C4-2B (cell line): ENCODE data around the gene PAM16.

ENCODE experiments used
- H3K27ac ChIP-seq: fragments of 450-650 bp; 2 replicates; pipeline ENCODE4 v1.5.1; 2017
- ZFX ChIP-seq: fragments of 450-650 bp; IDR thresholded peaks from 2 replicates; pipeline ENCODE4 v1.6.1; 2017
- TF ChIP-seq, protein P1 (sequence below): fragments of 450-650 bp; conservative IDR thresholded peaks from 2 replicates; pipeline ENCODE4 v1.5.1; 2017; ENCODE audit warnings: mild to moderate bottlenecking

Gene PAM16

DNA sequence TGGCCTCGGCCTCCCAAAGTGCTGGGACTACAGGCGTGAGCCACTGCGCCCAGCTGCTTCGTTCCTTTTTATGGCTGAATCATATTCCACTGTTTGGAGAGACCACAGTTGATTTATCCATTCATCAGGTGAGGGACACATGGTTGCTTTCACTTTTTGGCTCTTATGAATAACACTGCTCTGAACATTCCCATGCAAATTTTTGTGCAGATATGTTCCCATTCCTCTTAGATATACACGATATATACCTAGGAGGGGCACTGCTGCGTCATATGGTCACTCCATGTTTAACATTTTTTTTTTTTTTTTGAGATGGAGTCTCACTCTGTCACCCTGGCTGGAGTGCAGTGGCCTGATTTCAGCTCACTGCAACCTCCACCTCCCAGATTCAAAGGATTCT lies 49.2 kb downstream of the PAM16 start:
- no peak overlapping the region for H3K27ac ChIP-seq
- TF ChIP-seq ZFX = no peak
- TF ChIP-seq, protein P1, sequence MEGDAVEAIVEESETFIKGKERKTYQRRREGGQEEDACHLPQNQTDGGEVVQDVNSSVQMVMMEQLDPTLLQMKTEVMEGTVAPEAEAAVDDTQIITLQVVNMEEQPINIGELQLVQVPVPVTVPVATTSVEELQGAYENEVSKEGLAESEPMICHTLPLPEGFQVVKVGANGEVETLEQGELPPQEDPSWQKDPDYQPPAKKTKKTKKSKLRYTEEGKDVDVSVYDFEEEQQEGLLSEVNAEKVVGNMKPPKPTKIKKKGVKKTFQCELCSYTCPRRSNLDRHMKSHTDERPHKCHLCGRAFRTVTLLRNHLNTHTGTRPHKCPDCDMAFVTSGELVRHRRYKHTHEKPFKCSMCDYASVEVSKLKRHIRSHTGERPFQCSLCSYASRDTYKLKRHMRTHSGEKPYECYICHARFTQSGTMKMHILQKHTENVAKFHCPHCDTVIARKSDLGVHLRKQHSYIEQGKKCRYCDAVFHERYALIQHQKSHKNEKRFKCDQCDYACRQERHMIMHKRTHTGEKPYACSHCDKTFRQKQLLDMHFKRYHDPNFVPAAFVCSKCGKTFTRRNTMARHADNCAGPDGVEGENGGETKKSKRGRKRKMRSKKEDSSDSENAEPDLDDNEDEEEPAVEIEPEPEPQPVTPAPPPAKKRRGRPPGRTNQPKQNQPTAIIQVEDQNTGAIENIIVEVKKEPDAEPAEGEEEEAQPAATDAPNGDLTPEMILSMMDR = no peak

DNA sequence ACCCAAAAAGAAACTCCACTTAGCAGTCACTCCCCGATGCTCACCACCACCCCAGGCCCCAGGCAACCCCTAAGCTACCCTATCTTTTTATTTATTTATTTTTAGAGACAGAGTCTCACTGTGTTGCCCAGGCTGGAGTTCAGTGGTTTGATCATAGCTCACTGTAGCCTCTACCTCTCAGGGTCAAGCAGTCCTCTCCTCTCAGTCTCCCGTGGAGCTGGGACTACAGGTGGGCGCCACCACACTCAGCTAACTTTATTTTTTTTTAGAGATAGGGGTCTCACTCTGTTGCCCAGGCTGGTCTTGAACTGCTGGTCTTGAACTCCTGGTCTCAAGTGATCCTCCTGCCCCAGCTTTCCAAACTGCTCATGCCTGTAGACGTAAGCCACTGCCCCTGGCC lies 49.9 kb downstream of the PAM16 start:
- TF ChIP-seq, protein P1 = no peak
- no peak for TF ChIP-seq ZFX
- H3K27ac ChIP-seq = no peak overlapping the region

DNA sequence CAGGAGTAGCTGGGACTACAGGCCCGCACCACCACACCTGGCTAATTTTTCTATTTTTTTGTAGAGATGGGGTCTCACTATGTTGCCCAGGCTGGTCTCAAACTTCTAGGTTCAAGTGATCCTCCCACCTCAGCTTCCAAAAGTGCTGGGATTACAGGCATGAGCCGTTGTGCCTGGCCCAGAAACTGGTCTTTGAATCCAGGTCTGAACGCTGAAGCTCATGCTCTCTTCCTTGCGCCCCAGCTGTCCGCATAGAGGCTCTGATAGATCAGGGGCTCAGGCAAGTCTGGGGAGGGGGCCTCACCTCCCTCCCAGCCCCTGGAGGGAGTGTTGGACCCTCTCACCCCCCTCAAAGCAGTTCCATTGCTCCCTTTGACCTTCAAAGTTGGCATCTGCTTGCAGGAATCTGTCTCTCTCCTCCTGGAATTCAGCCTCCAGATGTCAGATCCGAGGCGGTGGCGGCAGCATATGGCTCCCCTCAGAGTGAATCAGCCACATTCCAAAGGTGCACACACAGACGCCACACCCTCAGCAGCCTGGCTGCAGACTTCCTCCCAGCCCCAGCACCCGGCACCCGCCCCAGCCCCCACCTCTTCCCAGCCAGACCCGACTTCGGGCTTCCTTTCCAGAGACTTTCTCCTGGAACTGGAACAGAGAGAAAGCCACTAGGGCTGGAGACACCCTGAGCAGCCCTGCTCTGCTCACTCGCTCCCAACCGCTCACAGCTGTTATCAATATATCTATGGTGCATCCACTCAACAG lies 52.2 kb downstream of the PAM16 start:
- H3K27ac ChIP-seq = no peak overlapping the region
- no peak for TF ChIP-seq ZFX
- TF ChIP-seq, protein P1 = no peak

DNA sequence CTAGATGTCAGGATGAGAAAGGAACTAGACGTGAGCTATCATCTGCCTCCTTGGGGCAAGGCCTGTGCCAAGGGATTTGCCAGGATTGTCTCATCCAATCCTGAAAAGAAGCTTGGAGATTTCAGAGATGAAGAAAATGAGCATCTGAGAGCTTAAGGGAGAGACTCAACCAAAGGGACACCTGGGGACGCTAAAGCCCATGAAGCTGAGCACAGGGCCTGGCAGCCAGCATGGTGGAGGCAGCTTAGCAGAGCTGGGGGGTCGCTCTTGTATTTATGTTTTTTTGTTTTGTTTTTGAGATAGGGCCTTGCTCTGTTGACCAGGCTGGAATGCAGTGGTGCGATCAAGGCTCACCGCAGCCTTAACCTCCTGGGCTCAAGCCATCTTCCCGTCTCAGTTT lies 53.6 kb downstream of the PAM16 start:
- TF ChIP-seq, protein P1 = no peak
- no peak for TF ChIP-seq ZFX
- no peak overlapping the region for H3K27ac ChIP-seq

DNA sequence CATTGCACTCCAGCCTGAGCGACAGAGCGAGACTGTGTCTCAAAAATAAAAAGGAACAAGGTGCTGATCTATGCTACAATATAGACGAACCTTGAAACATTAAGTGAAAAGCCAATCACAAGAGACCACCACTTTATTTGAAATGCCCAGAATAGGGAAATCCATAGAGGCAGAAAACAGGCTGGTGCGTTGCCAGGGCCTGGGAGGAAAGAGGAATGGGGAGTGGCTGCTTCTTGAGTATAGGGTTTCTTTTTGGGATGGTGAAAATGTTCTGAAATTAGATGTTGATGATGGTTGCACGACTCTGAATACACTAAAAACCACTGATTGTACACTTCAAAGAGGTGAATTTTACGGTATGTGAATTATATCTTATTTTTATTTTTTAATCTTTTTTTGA lies 55.5 kb downstream of the PAM16 start:
- TF ChIP-seq, protein P1 = no peak
- no peak for TF ChIP-seq ZFX
- H3K27ac ChIP-seq = no peak overlapping the region

DNA sequence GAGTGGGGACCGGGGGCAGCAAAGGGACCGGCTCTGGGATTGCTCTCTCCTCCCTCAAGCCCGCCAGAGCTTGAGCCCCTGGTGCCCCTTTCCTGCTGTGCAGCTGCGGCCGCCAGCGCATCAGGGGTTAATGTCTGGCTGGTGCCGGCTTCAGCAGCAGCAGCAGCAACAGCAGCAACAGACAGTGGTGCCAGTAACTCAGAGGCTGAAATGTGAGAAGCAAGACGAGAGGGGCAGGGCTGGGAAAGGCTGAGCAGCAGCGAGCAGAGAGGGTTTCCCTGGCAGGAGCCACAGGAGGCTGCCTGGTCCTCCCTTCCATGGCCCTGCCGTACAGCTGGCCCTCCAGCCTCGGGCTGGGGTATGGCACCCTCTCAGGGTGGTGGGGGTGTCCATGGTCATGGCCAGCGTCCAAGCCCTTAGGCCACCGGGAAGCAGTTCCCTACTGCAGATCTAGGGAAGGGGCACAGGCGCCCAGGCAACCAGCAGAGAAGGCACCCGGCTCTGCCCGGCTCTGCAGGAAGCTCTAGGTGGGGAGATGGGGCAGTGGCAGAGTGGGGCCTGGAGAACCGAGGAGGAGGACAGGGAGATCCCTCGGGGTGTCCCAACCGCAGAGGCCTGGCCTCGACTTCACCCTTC lies 57.2 kb downstream of the PAM16 start:
- H3K27ac ChIP-seq = no peak overlapping the region
- TF ChIP-seq, protein P1 = no peak
- TF ChIP-seq ZFX = no peak

DNA sequence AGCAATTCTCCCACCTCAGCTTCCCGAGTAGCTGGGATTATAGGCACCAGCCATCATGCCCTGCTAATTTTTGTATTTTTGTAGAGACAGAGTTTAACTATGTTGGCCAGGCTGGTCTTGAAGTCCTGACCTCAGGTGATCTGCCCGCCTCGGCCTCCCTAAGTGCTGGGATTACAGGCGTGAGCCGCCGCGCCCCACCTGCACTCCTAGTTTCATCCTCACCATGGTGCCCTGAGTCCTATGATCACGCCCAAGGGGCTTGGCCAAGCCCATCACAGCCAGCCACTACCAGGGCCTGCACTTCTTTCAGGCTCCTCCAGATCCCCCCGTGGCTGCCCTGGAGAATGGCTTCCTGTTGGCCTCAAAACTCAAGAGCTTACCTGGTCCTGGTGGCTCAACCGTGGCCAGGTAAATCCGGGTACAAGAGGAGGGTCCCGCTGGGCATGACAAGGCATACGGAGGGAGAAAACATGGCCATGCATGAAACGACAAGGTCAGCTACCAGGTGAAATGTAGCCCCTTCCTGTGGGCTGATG lies 57.9 kb downstream of the PAM16 start:
- TF ChIP-seq, protein P1 = no peak
- no peak for TF ChIP-seq ZFX
- H3K27ac ChIP-seq = no peak overlapping the region
